ENCODE data around the gene ADRB2.
"Not testable (repeated sequence)": the region's sequence is repeated elsewhere in the genome, so short reads cannot be mapped to it uniquely, and the experiment has no call there.

ADRB2 gene

DNA sequence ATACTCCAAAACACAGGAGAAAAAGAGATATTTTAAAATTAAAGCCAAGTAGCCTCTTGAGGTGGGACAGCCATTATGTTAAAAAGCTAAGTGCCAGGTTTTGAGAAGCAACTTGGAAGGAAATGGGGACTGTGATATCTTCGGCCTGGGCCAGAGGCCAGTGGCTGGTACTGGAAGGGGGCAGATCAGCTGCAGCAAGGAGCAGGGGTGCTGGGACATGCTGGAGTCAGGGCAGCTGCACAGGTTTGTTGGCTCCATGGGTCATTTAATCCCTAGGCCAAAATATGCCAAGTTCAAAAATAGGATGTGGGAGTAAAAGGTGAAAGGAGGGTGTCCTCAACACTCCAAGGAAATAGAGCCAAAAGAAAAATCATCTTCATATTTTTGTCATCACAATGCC, 30.0 kb downstream of the ADRB2 start:
- no peak for DNase-seq

DNA sequence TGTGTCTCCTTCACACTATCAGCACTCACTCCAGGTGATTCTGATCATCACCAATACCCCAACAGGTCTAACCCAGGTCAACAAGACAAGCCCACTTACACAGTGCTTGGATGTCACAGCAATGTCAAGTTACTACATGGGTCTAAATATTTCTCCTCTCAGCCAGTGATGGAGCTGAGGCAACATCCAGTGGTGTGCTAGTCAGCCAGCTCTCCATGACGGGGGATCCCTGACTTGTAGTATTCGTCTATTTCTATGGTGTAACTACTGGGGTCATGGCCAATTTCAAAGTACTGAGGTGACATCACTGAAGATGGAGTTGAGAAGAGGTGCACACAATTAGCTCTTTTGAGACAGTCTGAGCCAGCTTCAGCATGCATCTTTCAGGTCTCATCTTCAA, 31.1 kb downstream of the ADRB2 start:
- DNase-seq, result no peak

DNA sequence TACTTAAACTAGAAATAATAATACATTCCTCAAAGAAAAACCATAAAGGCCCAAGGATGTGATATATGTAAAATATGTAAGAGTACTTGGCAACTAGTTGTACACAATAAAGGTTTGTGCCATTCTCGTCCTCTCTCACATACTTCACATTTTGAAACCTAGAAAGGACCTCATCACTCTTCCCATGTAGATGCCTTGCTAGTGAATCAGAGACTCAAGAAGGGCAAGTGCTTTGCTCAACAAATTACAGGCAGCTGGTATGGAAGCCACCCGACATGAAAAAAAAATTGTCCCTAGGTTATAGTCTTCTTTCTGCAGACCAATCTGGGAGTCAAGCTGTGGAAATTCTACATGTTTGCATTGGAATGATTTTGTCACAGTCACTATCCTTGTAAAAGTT, 31.7 kb downstream of the ADRB2 start:
- DNase-seq, result peak; percentile 55

DNA sequence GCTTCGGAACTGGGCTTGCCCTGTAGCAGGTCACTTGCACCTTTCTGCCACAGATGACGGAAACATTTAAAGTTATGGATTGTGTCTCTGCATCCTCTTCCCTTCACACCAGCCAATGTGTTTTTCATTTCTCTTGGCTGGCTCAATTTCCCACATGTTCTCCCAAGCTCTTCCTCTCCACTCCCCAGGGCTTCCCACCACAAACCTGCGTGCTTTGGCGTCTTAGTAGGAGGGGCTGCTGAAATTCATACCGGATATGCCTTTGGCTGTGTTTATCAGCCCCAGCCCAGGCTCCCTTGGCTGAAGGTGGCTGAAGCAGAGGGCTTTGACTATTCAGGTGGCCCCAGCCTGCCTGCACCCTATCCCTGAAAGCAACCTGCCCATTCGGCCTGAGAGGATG, 32.1 kb downstream of the ADRB2 start:
- peak; percentile 63 for DNase-seq

GRCh38 chr5:148859703-148860102, 33.3 kb downstream of the ADRB2 start:
- no peak for DNase-seq

GRCh38 chr5:148860599-148860998, 34.2 kb downstream of the ADRB2 start:
- no peak for DNase-seq

DNA sequence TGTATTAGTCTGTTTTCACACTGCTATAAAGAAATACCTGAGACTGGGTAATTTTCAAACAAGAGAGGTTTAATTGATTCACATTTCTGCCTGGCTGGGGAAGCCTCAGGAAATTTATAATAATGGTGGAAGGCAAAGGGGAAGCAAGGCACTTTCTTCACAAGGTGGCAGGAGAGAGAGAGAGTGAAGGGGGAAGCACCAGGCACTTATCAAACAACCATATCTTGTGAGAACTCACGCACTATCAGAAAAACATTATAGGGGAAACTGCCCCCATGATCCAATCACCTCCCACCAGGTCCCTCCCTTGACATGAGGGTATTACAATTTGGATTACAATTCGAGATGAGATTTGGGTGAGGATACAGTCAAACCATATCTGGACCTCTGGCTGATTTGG, 34.7 kb downstream of the ADRB2 start:
- DNase-seq, result no peak

GRCh38 chr5:148861696-148862095, 35.3 kb downstream of the ADRB2 start:
- DNase-seq, result no peak

DNA sequence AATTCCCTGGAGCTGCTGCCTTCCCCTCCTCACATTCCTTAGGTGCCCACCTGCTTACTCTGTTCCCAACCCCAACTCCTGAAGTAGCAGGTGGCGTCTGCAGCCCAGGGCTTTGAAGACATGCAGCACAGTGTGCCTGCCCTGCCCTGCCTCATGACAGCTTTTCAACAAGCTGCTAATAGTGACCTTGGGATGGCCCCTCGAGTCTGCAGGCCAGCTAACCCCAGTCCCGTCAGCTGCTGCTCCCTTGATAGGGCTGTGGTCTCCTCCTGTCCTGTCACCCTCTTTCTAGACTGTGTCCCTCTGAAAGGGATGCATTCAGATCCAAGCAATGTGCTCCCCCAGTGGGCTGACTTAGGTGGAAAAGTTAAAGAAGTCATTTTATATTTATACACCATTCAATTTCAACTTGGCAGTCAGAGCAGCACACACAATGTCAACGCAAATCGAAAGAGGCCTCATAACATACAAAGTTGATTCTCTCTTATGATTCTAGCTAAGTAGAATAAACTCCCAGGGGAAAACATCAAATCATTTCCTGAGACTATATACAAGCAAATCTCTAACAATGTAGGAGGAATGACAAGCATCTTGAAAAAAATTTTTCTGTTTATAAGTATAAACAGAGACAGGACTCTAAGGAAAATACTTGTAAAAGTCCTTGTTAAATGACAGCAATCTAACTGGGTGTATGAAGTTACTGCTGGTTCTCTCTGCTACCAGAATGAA, 37.9 kb downstream of the ADRB2 start:
- no peak for DNase-seq

DNA sequence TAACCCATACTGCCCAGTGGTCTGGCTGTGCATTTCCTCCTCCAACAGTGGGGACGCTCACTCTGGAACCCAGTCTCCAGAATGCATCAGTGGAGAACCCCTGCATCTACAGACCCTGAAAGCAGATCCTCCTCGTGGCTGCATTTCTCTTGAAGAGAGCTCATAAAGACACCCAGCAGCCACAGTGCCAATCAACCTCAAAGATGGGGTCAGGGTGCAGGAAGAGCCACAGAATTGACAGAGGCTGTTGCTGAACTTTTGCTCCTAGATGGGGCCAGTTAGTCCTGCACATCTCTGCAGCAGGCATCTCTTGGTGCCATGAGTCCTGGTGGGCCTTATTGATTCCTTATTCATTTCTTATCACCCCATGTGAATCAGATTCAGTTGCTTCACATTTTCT, 39.6 kb downstream of the ADRB2 start:
- DNase-seq, result no peak

DNA sequence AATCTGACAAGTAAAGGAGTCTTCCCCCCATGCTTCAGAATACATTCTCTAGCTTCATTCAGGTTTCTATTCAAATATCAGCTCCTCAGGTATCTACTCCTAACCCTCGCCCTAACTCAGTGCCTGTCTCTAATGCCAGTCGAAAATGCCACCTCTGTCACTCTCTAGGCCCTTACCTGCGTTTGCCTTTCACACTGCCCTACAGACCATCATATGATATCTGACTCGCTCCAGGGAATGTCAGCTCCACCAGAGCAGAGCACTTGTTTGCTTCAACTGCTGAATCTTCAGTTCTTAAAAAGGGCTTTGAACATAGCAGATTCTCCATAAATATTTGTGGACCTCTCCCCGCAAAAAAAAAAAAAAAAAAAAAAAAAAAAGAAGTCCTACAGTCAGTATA, 46.7 kb downstream of the ADRB2 start:
- no peak for DNase-seq

- no peak for DNase-seq
Measured at GRCh38 chr5:148873690-148874485, 47.5 kb downstream of the ADRB2 start.

DNA sequence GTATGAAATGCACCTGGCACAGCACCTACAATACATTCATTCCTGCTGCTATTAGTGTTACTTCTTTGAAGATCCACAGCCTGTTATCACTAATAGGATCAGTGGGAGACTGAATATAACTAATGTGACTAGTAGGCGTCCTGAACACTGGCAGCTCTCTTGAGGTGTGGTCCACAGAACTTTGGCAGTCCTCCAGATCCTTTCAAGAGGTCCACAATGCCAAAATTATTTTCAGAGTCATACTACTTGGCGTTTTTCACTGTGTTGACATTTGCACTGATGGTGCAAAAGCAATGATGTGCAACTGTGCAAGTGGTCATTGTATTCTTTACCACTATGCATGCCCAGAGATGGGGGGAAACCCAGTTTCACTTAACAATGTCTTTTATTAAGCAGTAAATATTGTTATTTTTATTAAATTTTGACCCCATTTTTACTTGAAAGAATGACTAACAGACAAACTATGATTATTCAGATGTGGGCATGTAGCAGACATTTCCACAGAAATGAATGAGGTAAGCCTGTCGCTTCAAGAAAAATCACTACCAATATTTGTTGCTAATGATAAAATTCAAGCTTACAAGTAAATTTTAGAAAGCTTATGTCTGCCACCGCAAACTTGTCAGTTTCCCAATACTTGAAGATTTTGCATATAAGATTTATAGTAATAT, 48.9 kb downstream of the ADRB2 start:
- no peak for DNase-seq

DNA sequence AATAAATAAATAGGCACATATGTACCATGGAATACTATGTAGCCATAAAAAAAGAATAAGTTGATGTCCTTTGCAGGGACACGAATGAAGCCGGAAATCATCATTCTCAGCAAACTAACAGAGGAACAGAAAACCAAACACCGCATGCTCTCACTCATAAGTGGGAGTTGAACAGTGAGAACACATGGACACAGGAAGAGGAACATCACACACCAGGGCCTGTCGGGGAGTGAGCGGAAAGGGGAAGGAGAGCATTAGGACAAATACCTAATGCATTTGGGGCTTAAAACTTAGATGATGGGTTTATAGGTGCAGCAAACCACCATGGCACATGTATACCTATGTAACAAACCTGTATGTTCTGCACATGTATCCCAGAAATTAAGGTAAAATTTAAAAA, 51.0 kb downstream of the ADRB2 start:
- DNase-seq, result not testable (repeated sequence)

Measured in fibroblast of upper back skin (primary cell).